Measurements from ENCODE around the gene CLEC3B. TPM values are rescaled to one million over a fixed set of nuclear protein-coding genes. Genes with fewer than 3 reads are reported as not detected.
A peak's percentile ranks its signal among the peaks of the same experiment; 100 is the strongest.

CLEC3B gene
- total RNA-seq, 1 donor from 2014 or later, result not detected

DNA sequence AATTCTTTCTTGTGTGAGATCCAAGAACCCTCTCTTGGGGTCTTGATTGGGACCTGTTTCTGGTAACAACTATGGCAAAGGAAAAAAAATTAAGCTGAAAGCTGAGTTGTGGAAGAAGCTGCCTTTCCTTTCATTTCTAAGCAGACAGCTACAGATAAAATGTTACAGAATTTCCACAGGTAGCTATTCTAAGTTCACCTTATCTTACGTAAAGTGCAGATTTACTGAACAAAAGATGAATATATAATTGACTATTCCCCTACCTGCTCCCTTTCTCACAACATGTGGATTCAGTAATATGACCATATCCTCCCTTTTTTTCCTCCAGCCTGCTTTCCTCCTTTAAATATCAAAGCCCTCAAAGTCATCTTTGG lies 36.6 kb downstream of the CLEC3B start:
- TF ChIP-seq, protein P1, sequence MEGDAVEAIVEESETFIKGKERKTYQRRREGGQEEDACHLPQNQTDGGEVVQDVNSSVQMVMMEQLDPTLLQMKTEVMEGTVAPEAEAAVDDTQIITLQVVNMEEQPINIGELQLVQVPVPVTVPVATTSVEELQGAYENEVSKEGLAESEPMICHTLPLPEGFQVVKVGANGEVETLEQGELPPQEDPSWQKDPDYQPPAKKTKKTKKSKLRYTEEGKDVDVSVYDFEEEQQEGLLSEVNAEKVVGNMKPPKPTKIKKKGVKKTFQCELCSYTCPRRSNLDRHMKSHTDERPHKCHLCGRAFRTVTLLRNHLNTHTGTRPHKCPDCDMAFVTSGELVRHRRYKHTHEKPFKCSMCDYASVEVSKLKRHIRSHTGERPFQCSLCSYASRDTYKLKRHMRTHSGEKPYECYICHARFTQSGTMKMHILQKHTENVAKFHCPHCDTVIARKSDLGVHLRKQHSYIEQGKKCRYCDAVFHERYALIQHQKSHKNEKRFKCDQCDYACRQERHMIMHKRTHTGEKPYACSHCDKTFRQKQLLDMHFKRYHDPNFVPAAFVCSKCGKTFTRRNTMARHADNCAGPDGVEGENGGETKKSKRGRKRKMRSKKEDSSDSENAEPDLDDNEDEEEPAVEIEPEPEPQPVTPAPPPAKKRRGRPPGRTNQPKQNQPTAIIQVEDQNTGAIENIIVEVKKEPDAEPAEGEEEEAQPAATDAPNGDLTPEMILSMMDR (IDR thresholded peaks at IDR 0.05; ENCODE audit: insufficient read depth, low read length, severe bottlenecking), result no peak
- Histone ChIP-seq H3K36me3 (ENCODE audit: control insufficient read depth, insufficient read depth, low read length) (no peaks in the 10 kb centered on the region), H3K27me3 (ENCODE audit: control insufficient read depth, insufficient read depth, low read length) (no peaks in the 10 kb centered on the region), H3K4me3 (ENCODE audit: low read depth, low read length) (no peak overlapping the region)
- FAIRE-seq, result no peak
- DNase-seq (ENCODE audit: low read depth), result no peak

DNA sequence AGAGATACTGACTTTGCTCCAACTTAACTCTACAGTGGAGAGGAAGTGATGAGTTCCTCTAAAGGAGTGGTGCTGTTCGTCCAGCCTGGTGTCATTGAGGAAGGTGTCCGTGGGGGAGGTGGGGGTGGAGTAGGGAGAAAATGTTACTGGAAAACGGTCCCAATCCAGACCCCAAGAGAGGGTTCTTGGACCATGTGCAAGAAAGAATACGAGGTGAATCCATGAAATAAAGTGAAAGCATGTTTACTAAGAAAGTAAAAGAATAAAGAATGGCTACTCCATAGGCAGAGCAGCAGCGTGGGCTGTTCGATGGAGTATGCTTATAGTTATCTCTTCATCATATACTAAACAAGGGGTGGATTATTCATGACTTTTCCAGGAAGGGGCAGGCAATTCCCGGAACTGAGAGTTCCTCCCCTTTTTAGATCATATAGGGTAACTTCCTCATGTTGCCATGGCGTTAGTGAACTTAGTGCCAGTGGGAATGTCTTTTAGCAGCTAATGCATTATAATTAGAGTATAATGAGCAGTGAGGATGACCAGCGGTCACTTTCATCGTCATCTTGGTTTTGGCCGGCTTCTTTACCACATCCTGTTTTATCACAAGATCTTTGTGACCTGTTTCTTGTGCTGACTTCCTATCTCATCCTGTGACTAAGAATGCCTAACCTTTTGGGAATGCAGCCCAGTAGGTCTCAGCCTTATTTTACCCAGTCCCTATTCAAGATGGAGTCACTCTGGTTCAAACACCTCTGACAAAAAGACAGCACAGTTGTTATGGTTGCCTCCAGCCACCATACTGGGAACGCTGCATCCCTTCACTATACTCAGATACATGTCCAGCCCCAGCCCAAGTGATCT lies 38.6 kb downstream of the CLEC3B start:
- TF ChIP-seq, protein P1 (IDR thresholded peaks at IDR 0.05; ENCODE audit: insufficient read depth, low read length, severe bottlenecking), result no peak
- FAIRE-seq (no peak), DNase-seq (ENCODE audit: low read depth) (peak; percentile 89)
- no peak overlapping the region for H3K4me3 ChIP-seq (ENCODE audit: low read depth, low read length)
- H3K27me3 ChIP-seq (ENCODE audit: control insufficient read depth, insufficient read depth, low read length), result no peaks in the 10 kb centered on the region
- H3K36me3 ChIP-seq (ENCODE audit: control insufficient read depth, insufficient read depth, low read length), result no peaks in the 10 kb centered on the region

DNA sequence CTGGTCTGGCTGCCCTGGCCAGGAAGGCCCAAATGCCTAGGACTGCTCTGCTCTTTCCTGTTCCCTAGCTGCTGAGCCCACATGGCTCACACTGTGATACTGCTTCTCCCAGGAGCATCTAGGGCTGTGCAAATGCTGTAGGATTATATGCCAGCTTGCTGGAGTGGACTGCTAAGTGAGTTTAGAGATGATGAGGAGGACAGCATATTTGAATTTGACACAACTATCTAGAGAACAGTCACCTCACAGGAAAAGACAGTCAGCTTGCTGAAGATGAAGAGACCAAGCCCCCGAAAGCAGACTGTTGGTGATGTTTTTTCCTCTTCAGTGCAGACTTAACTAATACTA lies 39.2 kb downstream of the CLEC3B start:
- TF ChIP-seq, protein P1 (IDR thresholded peaks at IDR 0.05; ENCODE audit: insufficient read depth, low read length, severe bottlenecking), result no peak
- DNase-seq (ENCODE audit: low read depth), result no peak

DNA sequence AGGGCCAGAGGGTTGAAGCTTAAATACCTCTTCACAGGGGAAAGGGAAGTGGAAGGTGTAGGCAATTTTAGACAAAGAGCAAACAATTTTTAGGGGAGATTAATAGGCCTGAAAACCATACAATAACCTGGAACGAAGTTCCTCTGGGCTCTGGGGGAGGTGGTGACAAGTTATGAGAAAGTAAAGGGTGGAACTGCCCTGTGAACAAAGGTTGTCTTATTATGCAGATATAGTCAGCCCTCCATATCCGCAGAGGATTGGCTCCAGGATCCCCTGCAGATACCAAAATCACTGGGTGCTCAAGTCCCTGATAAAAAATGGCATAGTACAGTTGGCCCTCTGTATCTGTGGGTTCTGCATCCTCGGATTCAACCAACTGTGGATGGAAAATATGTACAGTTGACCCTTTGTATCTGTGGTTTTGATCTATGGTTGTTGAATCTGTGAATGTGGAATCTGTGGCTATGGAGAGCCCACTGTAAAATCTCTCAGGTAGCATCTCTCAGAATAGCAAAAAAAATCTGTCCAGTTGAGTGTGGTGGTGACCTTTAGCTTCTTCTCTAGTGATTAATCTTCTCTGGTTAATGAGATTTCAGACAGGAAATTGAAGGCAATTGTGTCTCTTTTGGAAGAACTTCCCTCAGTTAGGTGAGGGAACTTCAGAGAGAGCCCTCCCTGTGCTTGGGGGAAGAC lies 40.2 kb downstream of the CLEC3B start:
- no peaks in the 10 kb centered on the region for H3K27me3 ChIP-seq (ENCODE audit: control insufficient read depth, insufficient read depth, low read length)
- TF ChIP-seq, protein P1 (IDR thresholded peaks at IDR 0.05; ENCODE audit: insufficient read depth, low read length, severe bottlenecking), result no peak
- H3K36me3 ChIP-seq (ENCODE audit: control insufficient read depth, insufficient read depth, low read length), result no peaks in the 10 kb centered on the region
- no peak for DNase-seq (ENCODE audit: low read depth)
- FAIRE-seq, result no peak
- no peak overlapping the region for H3K4me3 ChIP-seq (ENCODE audit: low read depth, low read length)

More for the DNA sequence above, 39.2 kb downstream of the CLEC3B start:
- H3K27me3 ChIP-seq (ENCODE audit: control insufficient read depth, insufficient read depth, low read length), result no peaks in the 10 kb centered on the region
- no peaks in the 10 kb centered on the region for H3K36me3 ChIP-seq (ENCODE audit: control insufficient read depth, insufficient read depth, low read length)
- FAIRE-seq, result peak; percentile 23
- H3K4me3 ChIP-seq (ENCODE audit: low read depth, low read length), result no peak overlapping the region

DNA sequence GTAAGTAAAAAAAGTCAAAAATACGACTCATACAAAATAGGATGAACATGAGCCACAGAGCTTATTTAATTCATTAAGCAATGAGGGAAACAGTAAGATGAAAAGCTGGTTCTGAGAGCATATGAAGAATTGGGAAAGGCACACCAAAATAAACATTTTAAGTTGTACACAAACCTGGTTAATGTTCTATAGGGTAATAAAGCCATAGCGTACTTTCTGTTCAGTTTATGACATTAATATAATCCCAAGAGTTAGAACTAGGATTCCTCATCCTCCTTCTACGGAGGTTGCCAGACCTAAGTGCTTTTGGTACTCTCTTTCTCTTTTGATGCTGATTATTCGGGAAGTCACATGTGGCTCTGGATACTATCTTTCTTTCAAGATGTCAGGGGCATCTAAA lies 41.4 kb downstream of the CLEC3B start:
- FAIRE-seq (no peak), DNase-seq (ENCODE audit: low read depth) (no peak)
- no peaks in the 10 kb centered on the region for H3K36me3 ChIP-seq (ENCODE audit: control insufficient read depth, insufficient read depth, low read length)
- H3K4me3 ChIP-seq (ENCODE audit: low read depth, low read length), result no peak overlapping the region
- TF ChIP-seq, protein P1 (IDR thresholded peaks at IDR 0.05; ENCODE audit: insufficient read depth, low read length, severe bottlenecking), result no peak
- no peaks in the 10 kb centered on the region for H3K27me3 ChIP-seq (ENCODE audit: control insufficient read depth, insufficient read depth, low read length)
